Left cardiac atrium (tissue), 4 donors: ENCODE results near the gene CTSO. TPM values are rescaled to one million over a fixed set of nuclear protein-coding genes. Genes with fewer than 3 reads are reported as not detected.

Source experiments
- ATAC-seq, 2 donors: fragments of 200-7000 bp; cut with Tn5 transposase; one replicate each; pipeline ENCODE4 v1.9.1; 2020; ENCODE audit warnings: mild to moderate bottlenecking in 2 of 2, moderate library complexity in 2 of 2
- DNase-seq: peaks from one replicate; pipeline ENCODE4 v3.0.0-alpha.2; 2020
- intact Hi-C, 2 donors: fragments of 100-400 bp; cut with DNase I; formaldehyde crosslinking; loops; one replicate each; pipeline versions ENCODE4 v1.14.1 to v1.15.1; 2022 to 2023
- total RNA-seq, 2 donors: library from RNA; stranded (reverse); fragmentation: NEBNext Ultra II Directional; extraction: Animal tissue kit (Norgen Biotek cat#: 25700); gene quantifications; one replicate each; pipeline ENCODE4 v1.2.1, GENCODE V29; 2021
- donor health status: DM: no; HTN: yes; CAD: no.
- donor health status: DM: no; HTN: yes; CAD: no; lungs with severe emphysema.
- donor health status: DM: yes; HTN: yes; CAD: no.
- donor health status: Dilated cardiomyopathy.

Gene CTSO
- total RNA-seq, 2 donors from 2014 or later: 10.0 to 10.2 TPM

- ATAC-seq (no peak), DNase-seq (no peak)
- intact Hi-C loops: no loop called here
Observed at GRCh38 chr4:155885666-155886065, 68.0 kb downstream of the CTSO start.

- ATAC-seq: no peak
- no peak for DNase-seq
- intact Hi-C loops: no loop called here
Observed at GRCh38 chr4:155883895-155884294, 69.8 kb downstream of the CTSO start.

- intact Hi-C loops: no loop called here
- ATAC-seq (no peak), DNase-seq (no peak)
Observed at GRCh38 chr4:155881555-155881954, 72.1 kb downstream of the CTSO start.

GRCh38 chr4:155879767-155880166, 73.9 kb downstream of the CTSO start:
- intact Hi-C loops: no loop called here
- no peak for ATAC-seq
- no peak for DNase-seq

GRCh38 chr4:155878611-155879010, 75.1 kb downstream of the CTSO start:
- intact Hi-C loops: no loop called here
- ATAC-seq: no peak
- no peak for DNase-seq

GRCh38 chr4:155877971-155878370, 75.7 kb downstream of the CTSO start:
- intact Hi-C loops: no loop called here
- DNase-seq (no peak), ATAC-seq (no peak)

- DNase-seq: no peak
- ATAC-seq: no peak
- intact Hi-C loops: no loop called here
Observed at GRCh38 chr4:155875878-155876277, 77.8 kb downstream of the CTSO start.

Other genes with a start within 250 kb of the CTSO start
- 10 to 100 TPM; 10.5 to 14.4 TPM for gene GUCY1B1, start 194.8 kb downstream of the CTSO start, total RNA-seq
- gene ASIC5, start 87.6 kb downstream of the CTSO start, total RNA-seq: not detected
- not detected for gene TDO2, start 50.2 kb downstream of the CTSO start, total RNA-seq